Mesothelial cell of epicardium (in vitro differentiated cells): ENCODE measurements around the gene CRHR2. TPM values are rescaled to one million over a fixed set of nuclear protein-coding genes. Genes with fewer than 3 reads are reported as not detected.
"Not testable (repeated sequence)": the region's sequence is repeated elsewhere in the genome, so short reads cannot be mapped to it uniquely, and the experiment has no call there.

Experiments
- DNase-seq, 2 experiments: peaks; one replicate each; pipeline ENCODE4 v3.0.0; 2021; ENCODE audit warnings: low spot score in 2 of 2; ENCODE audit not compliant: unreplicated experiment in 2 of 2
- H3K27ac Mint-ChIP-seq: 2 replicates; pipeline ENCODE4 v1.8.0; 2021; ENCODE audit warnings: mixed read lengths
- H3K27me3 Mint-ChIP-seq: 2 replicates; pipeline ENCODE4 v1.8.0; 2021; ENCODE audit warnings: low read depth, mixed read lengths
- H3K36me3 Mint-ChIP-seq: 2 replicates; pipeline ENCODE4 v1.8.0; 2021; ENCODE audit warnings: mixed read lengths
- H3K4me1 Mint-ChIP-seq: 2 replicates; pipeline ENCODE4 v1.8.0; 2021; ENCODE audit warnings: mixed read lengths
- H3K4me3 Mint-ChIP-seq: 2 replicates; pipeline ENCODE4 v1.8.0; 2021; ENCODE audit warnings: mild to moderate bottlenecking, moderate library complexity, mixed read lengths
- H3K9me3 Mint-ChIP-seq: 2 replicates; pipeline ENCODE4 v1.8.0; 2021; ENCODE audit warnings: mixed read lengths
- total RNA-seq: library from RNA; stranded (reverse); gene quantifications from 3 replicates; pipeline ENCODE4 v1.2.1, GENCODE V29; 2021
- TF ChIP-seq, protein P1 (sequence below): fragments of 200-600 bp; sonication (generic); IDR thresholded peaks from one replicate; pipeline ENCODE4 v1.5.0; 2021; ENCODE audit warnings: antibody characterized with exemption; ENCODE audit not compliant: unreplicated experiment

Gene CRHR2
- total RNA-seq, 1 donor from 2014 or later, result not detected

- Mint-ChIP-seq H3K36me3 (peaks cover 10% of the 10 kb centered on the region), H3K9me3 (peaks cover 27% of the 10 kb centered on the region), H3K4me1 (peaks cover 3% of the 10 kb centered on the region), H3K4me3 (no peak overlapping the region), H3K27me3 (peaks cover 12% of the 10 kb centered on the region), H3K27ac (no peak overlapping the region)
- TF ChIP-seq, protein P1, sequence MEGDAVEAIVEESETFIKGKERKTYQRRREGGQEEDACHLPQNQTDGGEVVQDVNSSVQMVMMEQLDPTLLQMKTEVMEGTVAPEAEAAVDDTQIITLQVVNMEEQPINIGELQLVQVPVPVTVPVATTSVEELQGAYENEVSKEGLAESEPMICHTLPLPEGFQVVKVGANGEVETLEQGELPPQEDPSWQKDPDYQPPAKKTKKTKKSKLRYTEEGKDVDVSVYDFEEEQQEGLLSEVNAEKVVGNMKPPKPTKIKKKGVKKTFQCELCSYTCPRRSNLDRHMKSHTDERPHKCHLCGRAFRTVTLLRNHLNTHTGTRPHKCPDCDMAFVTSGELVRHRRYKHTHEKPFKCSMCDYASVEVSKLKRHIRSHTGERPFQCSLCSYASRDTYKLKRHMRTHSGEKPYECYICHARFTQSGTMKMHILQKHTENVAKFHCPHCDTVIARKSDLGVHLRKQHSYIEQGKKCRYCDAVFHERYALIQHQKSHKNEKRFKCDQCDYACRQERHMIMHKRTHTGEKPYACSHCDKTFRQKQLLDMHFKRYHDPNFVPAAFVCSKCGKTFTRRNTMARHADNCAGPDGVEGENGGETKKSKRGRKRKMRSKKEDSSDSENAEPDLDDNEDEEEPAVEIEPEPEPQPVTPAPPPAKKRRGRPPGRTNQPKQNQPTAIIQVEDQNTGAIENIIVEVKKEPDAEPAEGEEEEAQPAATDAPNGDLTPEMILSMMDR, result no peak
- no peak for DNase-seq
Measured at GRCh38 chr7:30722187-30722586, 39.9 kb upstream of the CRHR2 start.

DNA sequence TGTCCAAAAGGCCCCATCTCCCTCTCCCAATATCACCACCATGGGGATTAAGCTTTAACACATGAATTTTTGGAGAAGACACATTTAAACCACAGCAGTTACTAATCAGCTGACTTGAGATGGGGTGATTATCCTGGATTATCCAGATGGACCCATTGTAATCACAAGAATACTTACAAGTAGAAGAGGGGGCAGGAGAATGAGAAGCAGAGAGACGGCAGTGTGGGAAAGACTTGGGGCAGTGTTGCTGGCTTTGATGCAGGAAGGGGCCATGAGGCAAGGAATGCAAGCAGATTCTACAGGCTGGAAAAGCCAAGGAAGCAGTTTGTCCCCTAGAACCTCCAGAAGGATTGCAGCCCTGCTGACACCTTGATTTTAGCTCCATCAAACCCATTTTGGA, 39.0 kb upstream of the CRHR2 start:
- H3K9me3 Mint-ChIP-seq, result peaks cover 32% of the 10 kb centered on the region
- peaks cover 10% of the 10 kb centered on the region for H3K36me3 Mint-ChIP-seq
- peaks cover 3% of the 10 kb centered on the region for H3K4me1 Mint-ChIP-seq
- TF ChIP-seq, protein P1, result no peak
- H3K27me3 Mint-ChIP-seq, result peaks cover 12% of the 10 kb centered on the region
- H3K4me3 Mint-ChIP-seq, result no peak overlapping the region
- DNase-seq, result no peak
- no peak overlapping the region for H3K27ac Mint-ChIP-seq

DNA sequence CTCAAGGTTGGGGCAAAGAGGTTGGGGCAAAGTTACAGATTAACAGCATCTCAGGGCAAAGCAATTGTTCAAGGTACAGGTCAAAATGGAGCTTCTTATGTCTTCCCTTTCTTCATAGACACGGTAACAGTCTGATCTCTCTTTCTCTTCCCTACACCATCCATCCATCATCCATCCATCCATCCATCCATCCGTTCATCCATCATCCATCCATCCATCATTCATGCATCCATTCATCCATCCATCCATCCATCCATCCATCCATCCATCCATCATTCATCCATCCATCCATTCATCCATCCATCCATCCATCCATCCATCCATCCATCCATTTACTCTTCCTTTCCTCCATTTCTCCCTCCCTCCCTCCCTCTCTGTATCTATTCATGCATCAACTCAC, 37.2 kb upstream of the CRHR2 start:
- peaks cover 10% of the 10 kb centered on the region for H3K36me3 Mint-ChIP-seq
- H3K27ac Mint-ChIP-seq, H3K4me1 Mint-ChIP-seq, H3K27me3 Mint-ChIP-seq, DNase-seq, H3K4me3 Mint-ChIP-seq: not testable (repeated sequence)
- H3K9me3 Mint-ChIP-seq, result peaks cover 32% of the 10 kb centered on the region

DNA sequence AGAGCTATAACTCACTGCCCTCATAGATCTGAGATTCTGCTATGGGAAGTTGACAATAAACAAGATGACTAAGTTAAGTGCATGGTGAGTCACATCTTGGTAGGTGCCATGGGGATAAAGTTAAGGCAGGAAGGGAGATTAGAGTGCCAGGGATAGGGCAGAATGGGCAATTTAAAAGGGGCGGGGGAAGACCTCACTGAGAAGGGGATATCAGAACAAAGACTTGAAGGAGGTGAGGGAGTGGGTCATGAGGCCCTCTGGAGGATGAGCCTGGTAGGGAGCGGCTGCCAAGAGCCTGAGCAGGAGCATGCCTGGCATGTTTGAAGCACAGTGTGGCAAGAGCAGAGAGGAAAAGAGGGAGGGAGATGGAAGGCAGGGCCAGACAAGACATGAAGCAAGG, 34.9 kb upstream of the CRHR2 start:
- Mint-ChIP-seq H3K27ac (no peak overlapping the region), H3K9me3 (peaks cover 32% of the 10 kb centered on the region), H3K36me3 (peaks cover 10% of the 10 kb centered on the region), H3K27me3 (peaks cover 4% of the 10 kb centered on the region), H3K4me1 (no peaks in the 10 kb centered on the region), H3K4me3 (no peak overlapping the region)
- DNase-seq, result no peak
- TF ChIP-seq, protein P1, result no peak

DNA sequence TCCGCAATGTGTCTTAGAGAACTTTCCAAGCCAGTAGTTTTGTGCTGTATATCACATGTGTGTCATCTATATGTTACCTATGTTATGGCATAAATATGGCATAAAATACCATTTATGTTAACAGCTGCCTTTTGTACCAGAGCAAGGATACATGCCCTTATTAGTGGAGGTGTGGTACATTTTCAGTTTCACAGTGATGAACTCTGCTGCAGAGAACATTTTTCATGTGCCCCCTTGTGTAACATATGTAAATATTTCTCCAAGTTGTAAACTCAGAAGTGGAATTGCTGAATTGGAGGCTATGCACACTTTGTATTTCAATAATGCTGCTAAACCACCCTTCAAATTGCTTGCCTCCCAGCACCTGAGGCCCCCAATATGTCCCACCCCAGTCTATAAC, 31.9 kb upstream of the CRHR2 start:
- no peak overlapping the region for H3K27ac Mint-ChIP-seq

GRCh38 chr7:30713392-30713791, 31.1 kb upstream of the CRHR2 start:
- TF ChIP-seq, protein P1, result no peak
- peaks cover 5% of the 10 kb centered on the region for H3K36me3 Mint-ChIP-seq
- H3K4me3 Mint-ChIP-seq, result no peak overlapping the region
- H3K9me3 Mint-ChIP-seq, result peaks cover 14% of the 10 kb centered on the region
- no peak overlapping the region for H3K27ac Mint-ChIP-seq
- no peaks in the 10 kb centered on the region for H3K27me3 Mint-ChIP-seq
- no peak for DNase-seq
- no peaks in the 10 kb centered on the region for H3K4me1 Mint-ChIP-seq

More for the DNA sequence above, 31.9 kb upstream of the CRHR2 start:
- H3K36me3 Mint-ChIP-seq, result peaks cover 8% of the 10 kb centered on the region
- no peak for DNase-seq
- no peak overlapping the region for H3K4me3 Mint-ChIP-seq
- TF ChIP-seq, protein P1, result no peak
- H3K27me3 Mint-ChIP-seq, result no peaks in the 10 kb centered on the region
- peaks cover 19% of the 10 kb centered on the region for H3K9me3 Mint-ChIP-seq
- no peaks in the 10 kb centered on the region for H3K4me1 Mint-ChIP-seq
